ENCODE data around the gene SYT6. TPM values are rescaled to one million over a fixed set of nuclear protein-coding genes. Genes with fewer than 3 reads are reported as not detected.
A peak's percentile ranks its signal among the peaks of the same experiment; 100 is the strongest.

Gene SYT6
- total RNA-seq, 4 donors from 2014 or later, result 1.4 TPM; not detected in 3

GRCh38 chr1:114099268-114099667 is 54.4 kb downstream of the SYT6 start:
- Histone ChIP-seq H3K4me1 (no peaks in the 10 kb centered on the region), H3K9me3 (no peaks in the 10 kb centered on the region), H3K27ac (no peak overlapping the region), H3K4me3 (replicated peaks in 1 of 3) (no peak overlapping the region), H3K27me3 (no peaks in the 10 kb centered on the region), H3K36me3 (no peaks in the 10 kb centered on the region)
- no peak for DNase-seq
- no peak for TF ChIP-seq CTCF (IDR thresholded peaks at IDR 0.05)
- TF ChIP-seq POLR2A (IDR thresholded peaks at IDR 0.05), result no peak
- WGBS, 2 donors, result 79 to 80% methylated on average over 4 of the region's 4 CpGs
- intact Hi-C loops (cut with DNase I), result no loop called here

- H3K4me1 ChIP-seq, result no peaks in the 10 kb centered on the region
- H3K9me3 ChIP-seq, result no peaks in the 10 kb centered on the region
- WGBS, 2 donors, result 81 to 88% methylated on average over 3 of the region's 3 CpGs
- no peak overlapping the region for H3K27ac ChIP-seq
- no peak overlapping the region for H3K4me3 ChIP-seq (replicated peaks in 1 of 3)
- peak; percentile 6 to 8 for DNase-seq
- intact Hi-C loops (cut with DNase I), result no loop called here
- H3K27me3 ChIP-seq, result no peaks in the 10 kb centered on the region
- TF ChIP-seq POLR2A (IDR thresholded peaks at IDR 0.05) (no peak), CTCF (IDR thresholded peaks at IDR 0.05) (no peak)
- H3K36me3 ChIP-seq, result no peaks in the 10 kb centered on the region
Measured at GRCh38 chr1:114097109-114097508, 56.6 kb downstream of the SYT6 start.

GRCh38 chr1:114094675-114095074 is 59.0 kb downstream of the SYT6 start:
- Histone ChIP-seq H3K4me1 (no peaks in the 10 kb centered on the region), H3K4me3 (replicated peaks in 1 of 3) (no peak overlapping the region), H3K9me3 (no peaks in the 10 kb centered on the region), H3K27me3 (no peaks in the 10 kb centered on the region), H3K27ac (no peak overlapping the region), H3K36me3 (no peaks in the 10 kb centered on the region)
- no peak for DNase-seq
- intact Hi-C loops (cut with DNase I), result no loop called here
- WGBS, 2 donors, result 80 to 85% methylated on average over 9 of the region's 9 CpGs
- TF ChIP-seq POLR2A (IDR thresholded peaks at IDR 0.05), result no peak
- TF ChIP-seq CTCF (IDR thresholded peaks at IDR 0.05), result no peak

- intact Hi-C loops (cut with DNase I), result no loop called here
- H3K9me3 ChIP-seq, result no peaks in the 10 kb centered on the region
- DNase-seq, result no peak
- WGBS, 2 donors, result 72 to 83% methylated on average over 4 of the region's 4 CpGs
- no peak overlapping the region for H3K27ac ChIP-seq
- H3K4me1 ChIP-seq, result no peaks in the 10 kb centered on the region
- TF ChIP-seq POLR2A (IDR thresholded peaks at IDR 0.05) (no peak), CTCF (IDR thresholded peaks at IDR 0.05) (no peak)
- no peaks in the 10 kb centered on the region for H3K27me3 ChIP-seq
- H3K36me3 ChIP-seq, result no peaks in the 10 kb centered on the region
- no peak overlapping the region for H3K4me3 ChIP-seq (replicated peaks in 1 of 3)
Measured at GRCh38 chr1:114094363-114094634, 59.4 kb downstream of the SYT6 start.

GRCh38 chr1:114093624-114094362 is 59.9 kb downstream of the SYT6 start:
- H3K4me3 ChIP-seq (replicated peaks in 1 of 3), result no peak overlapping the region
- DNase-seq, result no peak
- H3K4me1 ChIP-seq, result no peaks in the 10 kb centered on the region
- H3K27me3 ChIP-seq, result no peaks in the 10 kb centered on the region
- no peaks in the 10 kb centered on the region for H3K9me3 ChIP-seq
- WGBS, 2 donors, result 64 to 73% methylated on average over 4 of the region's 4 CpGs
- intact Hi-C loops (cut with DNase I), result no loop called here
- H3K27ac ChIP-seq, result no peak overlapping the region
- TF ChIP-seq CTCF (IDR thresholded peaks at IDR 0.05) (no peak), POLR2A (IDR thresholded peaks at IDR 0.05) (no peak)
- H3K36me3 ChIP-seq, result no peaks in the 10 kb centered on the region

Data from thyroid gland (tissue), 4 donors.